CD1c-positive myeloid dendritic cell (primary cell): ENCODE measurements around the gene GRXCR2.
"Not testable (repeated sequence)": the region's sequence is repeated elsewhere in the genome, so short reads cannot be mapped to it uniquely, and the experiment has no call there.

ENCODE experiments used
- DNase-seq: peaks from one replicate; pipeline ENCODE4 v3.0.0-alpha.2; 2016; ENCODE audit errors: extremely low spot score

Gene GRXCR2

GRCh38 chr5:145887217-145887616, 14.4 kb upstream of the GRXCR2 start:
- no peak for DNase-seq

DNA sequence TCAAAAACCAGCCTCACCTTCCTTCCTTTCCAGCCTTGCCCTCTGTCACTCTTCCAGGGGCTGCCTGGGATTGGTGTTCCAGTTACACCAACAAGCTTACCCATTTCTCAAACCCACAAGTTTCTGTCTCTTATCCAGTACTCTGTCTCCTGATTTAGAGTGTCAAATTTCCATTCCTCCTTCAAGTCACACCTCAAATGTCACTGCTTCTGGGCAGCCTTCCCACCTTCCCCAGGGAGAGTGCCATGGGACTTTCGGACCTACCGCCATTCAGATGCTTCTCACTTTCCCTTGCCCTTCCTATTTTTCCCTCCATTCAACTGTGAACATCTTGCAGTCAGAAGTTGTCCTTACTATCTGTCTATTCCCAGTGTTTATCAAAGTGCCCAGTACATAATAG, 2.0 kb upstream of the GRXCR2 start:
- no peak for DNase-seq

DNA sequence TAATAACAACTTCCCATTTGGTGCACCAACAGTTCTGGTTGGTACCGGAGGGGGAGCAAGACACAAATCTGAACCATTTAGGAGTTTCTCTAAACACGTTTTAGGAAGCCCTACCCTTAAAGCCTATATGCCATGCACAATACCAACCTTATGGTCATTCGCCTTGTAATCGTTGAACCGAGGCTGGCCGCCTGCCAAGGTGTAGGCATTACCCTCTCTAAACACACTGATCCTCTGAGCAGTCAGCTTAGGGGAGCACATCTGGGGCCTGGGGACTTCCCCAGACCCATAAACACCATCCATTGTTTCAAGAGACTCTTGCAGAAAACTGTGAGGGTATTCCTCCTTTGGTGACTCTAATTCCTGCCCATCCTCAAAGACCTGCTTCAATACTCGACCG, 328 bp downstream of the GRXCR2 start:
- DNase-seq, result no peak

DNA sequence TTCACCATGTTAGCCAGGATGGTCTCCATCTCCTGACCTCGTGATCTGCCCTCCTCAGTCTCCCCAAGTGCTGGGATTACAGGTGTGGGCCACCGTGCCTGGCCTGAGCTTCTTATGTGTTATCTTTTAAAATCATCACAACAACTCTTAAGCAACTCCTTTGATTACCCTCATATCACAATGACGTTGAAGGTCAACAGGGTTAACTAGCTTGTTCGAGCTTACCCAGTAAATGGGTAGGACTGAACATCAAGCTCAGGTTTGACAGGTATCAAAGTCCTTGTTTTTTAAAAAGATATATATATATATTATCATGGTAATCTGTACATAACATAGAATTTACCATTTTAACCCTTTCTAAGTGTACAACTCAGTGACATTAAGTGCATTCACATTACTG, 3.1 kb downstream of the GRXCR2 start:
- no peak for DNase-seq

DNA sequence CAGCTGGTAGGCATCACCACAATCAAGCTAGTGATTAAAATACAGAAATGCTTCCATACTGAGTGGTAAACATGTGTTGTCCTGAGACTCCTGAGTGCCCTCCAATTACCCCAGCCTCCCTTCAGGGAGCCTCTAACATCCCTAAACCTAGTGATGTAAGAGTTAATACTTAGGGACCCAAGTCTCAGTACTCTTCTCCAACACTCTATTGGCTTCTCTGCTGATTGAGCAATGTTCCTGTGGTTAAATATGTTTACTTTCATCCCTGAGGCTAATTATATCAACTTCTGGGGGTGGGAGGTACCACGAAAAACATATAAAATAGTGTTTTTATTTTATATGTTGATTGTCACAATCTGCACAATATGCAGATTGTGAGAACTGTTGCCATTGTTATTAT, 5.0 kb downstream of the GRXCR2 start:
- DNase-seq, result no peak

DNA sequence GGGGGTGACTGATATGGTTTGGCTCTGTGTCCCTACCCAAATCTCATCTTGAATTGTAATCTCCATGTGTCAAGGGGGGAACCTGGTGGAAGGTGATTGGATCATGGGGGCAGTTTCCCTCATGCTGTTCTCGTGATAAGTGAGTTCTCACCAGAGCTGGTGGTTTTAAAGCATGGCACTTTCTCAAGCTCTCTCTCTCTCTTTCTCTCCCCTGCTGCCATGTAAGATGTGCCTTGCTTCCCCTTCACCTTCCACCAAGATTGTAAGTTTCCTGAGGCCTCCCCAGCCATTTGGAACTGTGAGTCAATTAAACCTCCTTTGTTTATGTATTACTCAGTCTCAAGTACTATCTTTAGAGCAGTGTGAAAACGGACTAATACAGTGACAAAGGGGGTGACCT, 8.4 kb downstream of the GRXCR2 start:
- not testable (repeated sequence) for DNase-seq

DNA sequence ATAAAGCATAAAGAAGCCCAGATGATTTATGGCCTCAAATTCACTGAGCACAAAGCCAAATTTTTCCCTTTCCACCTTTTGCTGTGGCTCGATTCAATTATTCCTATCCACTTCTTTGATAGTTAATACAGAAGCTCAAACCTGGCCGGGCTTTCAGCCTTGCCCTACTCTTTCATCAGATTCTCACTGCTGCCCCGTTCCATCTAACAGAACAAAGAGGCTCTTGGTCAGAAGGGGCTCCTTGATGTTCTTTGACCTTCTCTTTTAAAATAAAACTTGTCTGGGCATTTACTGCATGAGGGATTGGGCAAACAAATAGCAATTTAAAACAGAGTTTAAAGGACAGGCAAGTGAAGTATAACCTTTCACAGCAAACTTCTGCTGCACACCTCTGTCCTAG, 9.8 kb downstream of the GRXCR2 start:
- DNase-seq, result no peak

GRCh38 chr5:145859897-145860296, 12.9 kb downstream of the GRXCR2 start:
- no peak for DNase-seq

DNA sequence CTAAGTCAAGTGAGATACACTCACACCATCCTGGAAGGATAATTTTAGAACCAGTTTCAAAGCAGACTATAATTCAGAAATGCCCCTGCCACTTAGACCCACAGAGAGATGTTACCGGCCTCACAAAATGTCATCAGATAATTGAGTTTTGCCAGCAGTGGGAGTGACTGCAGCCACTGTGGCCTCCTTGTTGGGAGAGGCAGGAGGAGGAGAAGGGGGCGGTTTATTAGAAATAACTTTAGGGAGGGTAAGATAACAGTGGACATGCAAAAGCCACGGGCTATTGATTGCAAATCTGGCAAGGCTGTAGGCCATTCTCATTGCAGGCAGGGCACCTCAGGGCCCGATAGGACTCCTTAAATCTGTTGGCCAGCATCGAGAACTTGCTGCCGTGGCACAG, 13.4 kb downstream of the GRXCR2 start:
- DNase-seq, result no peak

GRCh38 chr5:145858959-145859358, 13.9 kb downstream of the GRXCR2 start:
- peak; percentile 11 for DNase-seq

DNA sequence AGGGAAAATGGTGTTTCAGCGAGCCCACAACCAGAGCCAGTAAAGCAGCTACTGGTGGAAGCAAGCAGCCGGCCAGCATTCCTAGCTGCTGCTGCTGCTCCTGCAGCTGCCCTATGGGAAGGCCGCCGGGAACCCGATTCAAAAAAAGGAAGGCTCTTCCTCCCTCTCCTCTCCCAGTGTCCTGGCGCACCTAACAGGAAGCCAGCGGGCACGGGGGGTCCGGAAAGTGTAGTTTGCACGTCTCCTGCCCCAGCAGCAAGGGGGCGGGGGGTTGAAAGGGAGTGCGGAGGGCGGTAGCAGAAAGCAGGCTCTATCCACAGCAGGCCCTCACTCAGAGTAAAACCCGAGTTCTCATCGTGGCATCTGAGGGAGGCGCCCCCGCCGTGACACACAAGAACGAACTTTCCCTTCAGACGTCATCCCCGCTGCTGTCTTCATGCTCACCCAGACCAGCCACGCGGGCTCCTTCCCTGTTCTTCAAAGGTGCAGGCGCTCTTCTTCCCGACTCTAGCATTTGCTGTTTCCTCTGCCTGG, 16.5 kb downstream of the GRXCR2 start:
- peak; percentile 41 for DNase-seq

GRCh38 chr5:145855763-145856267, 17.0 kb downstream of the GRXCR2 start:
- no peak for DNase-seq

- peak; percentile 21 for DNase-seq
These were observed 18.1 kb downstream of the GRXCR2 start for GRCh38 chr5:145854651-145855258.

GRCh38 chr5:145853781-145854376, 18.9 kb downstream of the GRXCR2 start:
- no peak for DNase-seq

DNA sequence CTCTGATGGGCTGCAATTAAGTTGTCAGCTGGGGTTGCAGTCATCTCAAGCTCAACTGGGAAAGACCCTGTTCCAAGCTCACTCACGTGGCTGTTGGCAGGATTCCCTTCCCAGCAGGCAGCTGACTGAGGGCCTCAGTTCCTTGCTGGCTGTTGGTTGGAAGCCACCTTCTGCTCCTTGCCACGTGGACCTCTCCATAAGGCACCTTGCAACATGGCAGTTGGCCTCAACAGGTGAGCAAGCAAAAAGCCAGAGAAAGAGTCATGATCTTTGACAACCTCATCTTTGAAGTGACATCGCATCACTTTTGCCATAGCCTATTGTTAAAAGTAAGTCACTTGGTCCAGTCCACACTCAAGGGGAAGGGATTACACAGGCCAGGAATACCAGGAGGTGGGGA, 19.8 kb downstream of the GRXCR2 start:
- no peak for DNase-seq

DNA sequence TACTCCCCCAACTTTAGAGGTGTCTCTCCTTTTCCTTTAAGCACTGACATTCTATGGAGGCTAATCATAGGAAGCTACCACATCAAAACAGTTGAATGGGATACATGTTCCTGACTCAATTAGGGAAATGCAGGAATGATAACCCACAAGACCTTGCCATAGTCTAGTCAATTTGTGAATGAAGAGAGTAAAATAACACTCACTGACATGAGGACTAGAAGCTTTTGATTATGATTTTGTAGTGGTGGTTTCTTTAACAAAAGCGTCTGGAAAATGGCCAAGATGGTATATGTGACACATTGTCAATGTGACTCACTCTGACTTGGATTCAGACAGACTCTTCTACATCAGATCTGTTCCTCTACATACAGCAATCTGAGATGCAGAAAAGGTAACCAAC, 24.0 kb downstream of the GRXCR2 start:
- no peak for DNase-seq

- DNase-seq, result no peak
These were observed 25.0 kb downstream of the GRXCR2 start for GRCh38 chr5:145847499-145848497.

- no peak for DNase-seq
These were observed 26.7 kb downstream of the GRXCR2 start for GRCh38 chr5:145846081-145846480.

DNA sequence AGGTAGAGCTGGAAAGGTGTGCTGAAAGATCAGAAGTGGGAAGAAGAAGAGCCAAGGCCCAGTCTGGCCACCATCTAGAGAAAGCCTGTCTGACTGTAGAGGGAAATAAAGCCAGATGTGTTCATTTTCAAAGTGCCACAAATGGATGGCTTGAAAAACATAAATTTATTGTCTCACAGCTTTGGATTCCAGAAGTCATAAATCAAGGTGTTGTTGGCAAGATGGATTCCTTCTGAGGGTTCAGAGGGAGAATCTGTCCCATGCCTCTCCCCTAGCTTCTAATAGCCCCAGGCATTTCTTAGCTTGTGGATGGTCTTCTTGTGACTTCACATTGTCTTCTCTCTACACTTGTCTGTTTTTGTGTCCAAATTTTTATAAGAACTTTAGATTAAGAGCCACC, 31.5 kb downstream of the GRXCR2 start:
- DNase-seq, result no peak

DNA sequence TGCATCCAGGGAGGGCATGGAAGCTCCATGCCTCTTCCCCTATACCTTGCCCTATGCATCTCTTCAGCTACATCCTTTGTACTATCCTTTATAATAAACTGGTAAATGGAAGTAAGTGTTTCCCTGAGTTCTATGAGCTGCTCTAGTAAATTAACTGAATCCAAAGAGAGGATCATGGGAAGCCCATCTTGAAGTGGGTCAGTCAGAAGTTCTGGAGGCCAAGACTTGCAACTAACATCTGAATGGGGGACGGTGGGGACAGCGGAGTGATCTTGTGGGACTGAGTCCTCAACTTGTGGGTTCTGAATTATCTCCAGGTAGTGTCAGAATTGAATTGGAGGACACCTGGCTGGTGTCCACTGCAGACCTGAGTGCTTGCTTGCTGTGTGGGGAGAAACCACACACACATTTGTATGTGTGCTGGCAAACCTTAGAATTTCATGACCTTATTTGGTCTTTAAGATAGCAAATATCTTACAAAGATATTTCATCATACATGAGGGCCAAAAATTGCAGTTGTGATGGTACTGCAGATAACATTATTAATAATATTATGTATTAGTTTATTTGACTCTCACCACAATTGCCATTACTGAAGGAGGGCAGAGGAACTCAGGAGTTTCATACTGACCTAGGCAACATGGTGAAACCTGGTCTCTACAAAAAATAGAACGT, 32.2 kb downstream of the GRXCR2 start:
- DNase-seq, result no peak

GRCh38 chr5:145838276-145838675, 34.5 kb downstream of the GRXCR2 start:
- DNase-seq, result no peak

DNA sequence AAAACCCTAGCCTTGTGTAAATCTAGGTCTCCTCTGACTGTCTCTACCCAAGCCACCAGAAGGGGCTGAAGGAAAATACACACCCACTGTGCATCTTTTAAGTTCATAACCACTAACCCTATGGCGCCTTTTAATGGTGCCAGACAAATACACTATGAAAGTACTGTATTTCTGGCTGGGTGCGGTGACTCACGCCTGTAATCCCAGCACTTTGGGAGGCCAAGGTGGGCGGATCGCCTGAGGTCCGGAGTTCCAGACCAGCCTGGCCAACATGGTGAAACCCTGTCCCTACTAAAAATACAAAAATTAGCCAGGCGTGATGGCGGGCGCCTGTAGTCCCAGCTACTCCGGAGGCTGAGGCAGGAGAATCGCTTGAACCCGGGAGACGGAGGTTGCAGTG, 36.6 kb downstream of the GRXCR2 start:
- not testable (repeated sequence) for DNase-seq
